SU-DHL-6 (cell line): ENCODE results near the gene ZHX3.

Experiments
- CTCF ChIP-seq: fragments of 200-600 bp; sonication (generic); IDR thresholded peaks from one replicate; pipeline ENCODE4 v1.5.1; 2017; ENCODE audit warnings: antibody characterized with exemption, mild to moderate bottlenecking, low read length, moderate library complexity; ENCODE audit not compliant: insufficient read depth, poor library complexity, severe bottlenecking
- EZH2phosphoT487 ChIP-seq: fragments of 200-600 bp; sonication (generic), shearing (Covaris generic); conservative IDR thresholded peaks from 2 replicates; pipeline ENCODE4 v1.6.1; 2018; ENCODE audit warnings: mild to moderate bottlenecking, antibody characterized with exemption, low read length, moderate library complexity, mixed read lengths

- TF ChIP-seq CTCF (no peak), EZH2phosphoT487 (no peak)
These were observed 45.2 kb upstream of the ZHX3 start for GRCh38 chr20:41362748-41363140.
